IMR-90 (cell line): ENCODE measurements around the gene ILDR2. TPM values are rescaled to one million over a fixed set of nuclear protein-coding genes. Genes with fewer than 3 reads are reported as not detected.

Source experiments
- ATAC-seq: fragments of 200-7000 bp; cut with Tn5 transposase; 2 replicates; pipeline ENCODE4 v1.9.1; 2020; ENCODE audit warnings: low read depth, mild to moderate bottlenecking, moderate library complexity
- BruUV-seq: library from RNA; stranded (reverse); fragments of 400-500 nt; replicated peaks from 2 replicates; lab custom pipeline; 2021; lab: Mats Ljungman, UMichigan
- CTCF ChIA-PET: fragments of 300-600 bp; formaldehyde crosslinking; extraction: SDS; loops from one replicate; lab custom pipeline; 2021; ENCODE audit warnings: antibody characterized with exemption; lab: Yijun Ruan, JAX
- POLR2A ChIA-PET: fragments of 300-600 bp; sonication (Branson Sonifier 250); formaldehyde crosslinking; loops from one replicate; lab custom pipeline; 2022; ENCODE audit warnings: antibody characterized with exemption; ENCODE audit not compliant: unreplicated experiment; lab: Charles Lee
- DNase-seq: peaks from one replicate; pipeline ENCODE4 v3.0.0; 2013
- H2AFZ ChIP-seq: replicated peaks from 2 replicates; pipeline ENCODE3; 2013; ENCODE audit warnings: low read length, mild to moderate bottlenecking; ENCODE audit not compliant: poor library complexity
- H2AK5ac ChIP-seq: 2 replicates; pipeline ENCODE4 v1.6.1; 2013; ENCODE audit warnings: low read depth, low read length, inconsistent platforms
- H2AK9ac ChIP-seq: replicated peaks from 2 replicates; pipeline ENCODE3; 2013; ENCODE audit warnings: mild to moderate bottlenecking, low read depth, low read length, moderate library complexity; ENCODE audit not compliant: poor library complexity
- H2BK120ac ChIP-seq: 2 replicates; pipeline ENCODE4 v1.6.1; 2013; ENCODE audit warnings: low read depth, low read length, inconsistent platforms
- H2BK15ac ChIP-seq: 3 replicates; pipeline ENCODE4 v1.6.1; 2013; ENCODE audit warnings: low read depth, low read length, inconsistent platforms
- H2BK20ac ChIP-seq: 2 replicates; pipeline ENCODE4 v1.6.1; 2013; ENCODE audit warnings: low read depth, mild to moderate bottlenecking, inconsistent platforms, low read length, moderate library complexity
- H2BK5ac ChIP-seq: 2 replicates; pipeline ENCODE4 v1.6.1; 2013; ENCODE audit warnings: mild to moderate bottlenecking, low read depth, low read length, inconsistent platforms; ENCODE audit not compliant: poor library complexity, severe bottlenecking
- H3K14ac ChIP-seq: replicated peaks from 2 replicates; pipeline ENCODE4 v1.6.1; 2013; ENCODE audit warnings: low read depth, low read length, inconsistent platforms
- H3K18ac ChIP-seq: 2 replicates; pipeline ENCODE4 v1.6.1; 2013; ENCODE audit warnings: low read depth, low read length, control low read depth
- H3K23ac ChIP-seq: 2 replicates; pipeline ENCODE4 v1.6.1; 2013; ENCODE audit warnings: low read depth, low read length, inconsistent platforms
- H3K27ac ChIP-seq: 2 replicates; pipeline ENCODE4 v1.5.1; 2013; ENCODE audit warnings: mild to moderate bottlenecking, control low read depth, low read length; ENCODE audit not compliant: insufficient read depth
- H3K27me3 ChIP-seq: 2 replicates; pipeline ENCODE4 v1.6.1; 2013; ENCODE audit warnings: low read length; ENCODE audit not compliant: control insufficient read depth, insufficient read depth
- H3K36me3 ChIP-seq: 2 replicates; pipeline ENCODE4 v1.6.1; 2013; ENCODE audit warnings: low read length, mixed read lengths; ENCODE audit not compliant: control insufficient read depth, insufficient read depth
- H3K4ac ChIP-seq: 2 replicates; pipeline ENCODE4 v1.6.1; 2013; ENCODE audit warnings: low read depth, low read length, inconsistent platforms
- H3K4me1 ChIP-seq: 2 replicates; pipeline ENCODE4 v1.6.1; 2013; ENCODE audit warnings: low read length, mixed read lengths; ENCODE audit not compliant: control insufficient read depth, insufficient read depth
- H3K4me2 ChIP-seq: 2 replicates; pipeline ENCODE4 v1.6.1; 2013; ENCODE audit warnings: low read depth, mild to moderate bottlenecking, control low read depth, low read length, moderate library complexity
- H3K4me3 ChIP-seq: 2 replicates; pipeline ENCODE4 v1.5.1; 2013; ENCODE audit warnings: low read depth, mild to moderate bottlenecking, control low read depth, low read length, moderate library complexity; ENCODE audit not compliant: insufficient read depth
- H3K56ac ChIP-seq: 2 replicates; pipeline ENCODE4 v1.6.1; 2013; ENCODE audit warnings: low read length, inconsistent platforms; ENCODE audit not compliant: insufficient read depth; ENCODE audit errors: extremely low read depth
- H3K79me1 ChIP-seq, 2 experiments: 2 replicates each; pipeline ENCODE4 v1.6.1; 2013; ENCODE audit warnings: low read length in 2 of 2, inconsistent platforms in 1 of 2, low read depth in 1 of 2
- H3K9ac ChIP-seq: 2 replicates; pipeline ENCODE4 v1.6.1; 2013; ENCODE audit warnings: low read depth, low read length, control low read depth
- H3K9me1 ChIP-seq: 2 replicates; pipeline ENCODE4 v1.6.1; 2013; ENCODE audit warnings: low read length, inconsistent platforms; ENCODE audit not compliant: insufficient read depth
- H3K9me3 ChIP-seq: 2 replicates; pipeline ENCODE4 v1.6.1; 2013; ENCODE audit warnings: low read length; ENCODE audit not compliant: control insufficient read depth, insufficient read depth
- H4K20me1 ChIP-seq: 2 replicates; pipeline ENCODE4 v1.6.1; 2013; ENCODE audit warnings: low read length, inconsistent platforms; ENCODE audit not compliant: insufficient read depth
- H4K5ac ChIP-seq: 2 replicates; pipeline ENCODE4 v1.6.1; 2013; ENCODE audit warnings: mild to moderate bottlenecking, low read depth, low read length, control low read depth
- H4K8ac ChIP-seq, 2 experiments: 2 replicates each; pipeline ENCODE4 v1.6.1; 2013; ENCODE audit warnings: low read depth in 2 of 2, low read length in 2 of 2, control low read depth in 1 of 2, inconsistent platforms in 1 of 2
- H4K91ac ChIP-seq: 2 replicates; pipeline ENCODE4 v1.6.1; 2013; ENCODE audit warnings: low read depth, low read length, inconsistent platforms; ENCODE audit not compliant: insufficient read depth
- BHLHE40 ChIP-seq: fragments of 150-350 bp; IDR thresholded peaks from 2 replicates; pipeline ENCODE4 v1.6.1; 2016; ENCODE audit warnings: mild to moderate bottlenecking, low read depth, low read length
- CHD1 ChIP-seq: IDR thresholded peaks from 2 replicates; pipeline ENCODE4 v1.6.1; 2012; ENCODE audit warnings: low read depth, low read length, improper control_type of control experiment
- FOS ChIP-seq: fragments of 150-350 bp; IDR thresholded peaks from 2 replicates; pipeline ENCODE4 v1.6.1; 2016; ENCODE audit warnings: low read depth, low read length
- MAFK ChIP-seq: IDR thresholded peaks from 2 replicates; pipeline ENCODE4 v1.6.1; 2012; ENCODE audit warnings: low read depth, low read length, improper control_type of control experiment
- MAZ ChIP-seq: IDR thresholded peaks from 2 replicates; pipeline ENCODE4 v1.6.1; 2012; ENCODE audit warnings: low read depth, mild to moderate bottlenecking, low read length, improper control_type of control experiment, moderate library complexity, borderline replicate concordance
- NFE2L2 ChIP-seq: fragments of 150-350 bp; IDR thresholded peaks from 2 replicates; pipeline ENCODE4 v1.6.1; 2016; ENCODE audit warnings: low read depth, mild to moderate bottlenecking, low read length
- WGBS, 2 experiments: methylation state at CpG; one replicate each; pipeline versions ENCODE4 v1.1.5 to v1.1.7; 2013; ENCODE audit warnings: missing lambda C conversion rate in 2 of 2; ENCODE audit not compliant: insufficient read length in 1 of 2; ENCODE audit errors: extremely low coverage in 2 of 2; 5-methylcytosine and 5-hydroxymethylcytosine counted together
- dilution Hi-C: fragments of 300-500 bp; cut with HindIII; formaldehyde crosslinking; loops from one replicate; pipeline ENCODE4 v1.14.3; 2018; ENCODE audit warnings: low sequenced_read_pairs; ENCODE audit not compliant: unreplicated experiment
- in situ Hi-C: fragments of 300-500 bp; cut with MboI; formaldehyde crosslinking; loops from 3 replicates; pipeline ENCODE4 v1.14.3; 2019; ENCODE audit warnings: low sequenced_read_pairs, inconsistent platforms, mixed read lengths
- intact Hi-C: fragments of 100-400 bp; cut with micrococcal nuclease; formaldehyde crosslinking; loops from 2 replicates; pipeline ENCODE4 v1.10.0; 2022
- polyA plus RNA-seq, 3 experiments: library from polyadenylated mRNA; depleted of rRNA; stranded (reverse); fragments of >200 nt; gene quantifications; 2 replicates each; pipeline ENCODE4 v1.2.3, GENCODE V29; 2012; ENCODE audit warnings: low replicate concordance in 1 of 3
- total RNA-seq: library from RNA; depleted of rRNA; stranded (reverse); fragments of >200 nt; gene quantifications from 2 replicates; pipeline ENCODE4 v1.2.3, GENCODE V29; 2012

Gene ILDR2
- total and polyA plus RNA-seq, 2 of the 4 experiments (the other 2 are of a cell fraction) = under 0.01 TPM; not detected in 1

GRCh38 chr1:166980383-166980782, 5.0 kb upstream of the ILDR2 start:
- intact Hi-C loops = no loop called here
- no peak overlapping the region for H2BK15ac ChIP-seq
- H3K4me3 ChIP-seq = no peak overlapping the region
- WGBS, 2 experiments = no CpG with 5 or more reads among the region's 1 CpG
- DNase-seq (no peak), ATAC-seq (no peak)
- no peaks in the 10 kb centered on the region for H3K9me1 ChIP-seq
- no peak overlapping the region for H2BK20ac ChIP-seq
- H2AK5ac ChIP-seq = no peak overlapping the region
- no peak overlapping the region for H3K27ac ChIP-seq
- H3K18ac ChIP-seq = no peak overlapping the region
- H4K20me1 ChIP-seq = no peaks in the 10 kb centered on the region
- no peak overlapping the region for H4K8ac ChIP-seq
- no peaks in the 10 kb centered on the region for H3K9me3 ChIP-seq
- POLR2A ChIA-PET = no interaction called here
- no peak overlapping the region for H4K5ac ChIP-seq
- peaks cover 15% of the 10 kb centered on the region for H3K27me3 ChIP-seq
- dilution Hi-C loops = no loop called here
- H3K4me1 ChIP-seq = no peaks in the 10 kb centered on the region
- H3K9ac ChIP-seq = no peak overlapping the region
- H4K91ac ChIP-seq = no peak overlapping the region
- H3K36me3 ChIP-seq = no peaks in the 10 kb centered on the region
- CTCF ChIA-PET = interaction anchor here (1.7 kb wide), 1 partner anchor 15 kb away, joined by 5 read pairs; no protein-coding TSS in a partner anchor
- no peak overlapping the region for H2AK9ac ChIP-seq
- BruUV-seq = no TSS peak
- H3K14ac ChIP-seq = no peak overlapping the region
- H3K4me2 ChIP-seq = no peak overlapping the region
- no peak overlapping the region for H3K56ac ChIP-seq
- no peak overlapping the region for H3K4ac ChIP-seq
- no peaks in the 10 kb centered on the region for H3K79me1 ChIP-seq
- no peak overlapping the region for H2BK5ac ChIP-seq
- H2BK120ac ChIP-seq = no peak overlapping the region
- no peak overlapping the region for H2AFZ ChIP-seq
- TF ChIP-seq NFE2L2 (no peak), CHD1 (no peak), FOS (no peak), BHLHE40 (no peak), MAZ (no peak), MAFK (no peak)
- in situ Hi-C loops = no loop called here
- no peak overlapping the region for H3K23ac ChIP-seq
